DMS153 treated with DMSO at 0.1 percent for 48 hours (cell line): ENCODE results near the gene TANK.
"Not testable (repeated sequence)": the region's sequence is repeated elsewhere in the genome, so short reads cannot be mapped to it uniquely, and the experiment has no call there.

Source experiments
- DNase-seq: peaks from one replicate; lab custom pipeline; 2025; ENCODE audit not compliant: unreplicated experiment; lab: John Stamatoyannopoulos, UW

Gene TANK

DNA sequence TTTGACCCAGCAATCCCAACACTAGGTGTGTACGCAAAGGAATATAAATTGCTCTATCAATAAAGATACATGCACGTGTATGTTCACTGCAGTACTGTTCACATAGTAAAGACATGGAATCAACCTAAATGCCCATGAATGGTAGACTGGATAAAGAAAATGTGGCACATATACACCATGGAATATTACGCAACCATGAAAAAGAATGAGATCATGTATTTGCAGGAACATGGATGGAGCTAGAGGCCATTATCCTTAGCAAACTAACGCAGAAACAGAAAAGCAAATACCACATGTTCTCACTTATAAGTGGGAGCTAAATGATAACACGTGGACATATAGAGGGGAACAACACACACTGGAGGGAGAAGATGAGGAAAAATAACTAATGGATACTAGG is 27.8 kb upstream of the TANK start:
- not testable (repeated sequence) for DNase-seq

DNA sequence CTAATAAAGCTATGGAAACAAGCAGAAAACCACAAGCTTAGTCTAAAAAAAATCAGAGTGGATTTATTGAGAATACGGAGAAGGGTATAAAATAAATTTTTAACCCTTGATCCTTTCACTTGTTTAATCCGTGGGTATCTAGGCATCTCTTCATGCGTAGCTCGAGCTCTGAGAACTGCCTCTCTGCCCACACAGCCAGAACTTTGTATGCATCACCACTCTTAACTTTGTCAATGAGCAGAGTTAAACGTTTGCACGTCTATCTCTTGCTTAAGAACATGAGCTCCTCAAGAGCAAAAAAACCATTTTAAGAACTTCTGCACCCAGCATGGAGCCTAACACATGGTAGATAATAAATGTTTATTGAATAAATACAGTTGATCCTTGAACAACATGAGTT is 26.9 kb upstream of the TANK start:
- no peak for DNase-seq

GRCh38 chr2:161134547-161135518 is 25.4 kb upstream of the TANK start:
- DNase-seq = no peak

DNA sequence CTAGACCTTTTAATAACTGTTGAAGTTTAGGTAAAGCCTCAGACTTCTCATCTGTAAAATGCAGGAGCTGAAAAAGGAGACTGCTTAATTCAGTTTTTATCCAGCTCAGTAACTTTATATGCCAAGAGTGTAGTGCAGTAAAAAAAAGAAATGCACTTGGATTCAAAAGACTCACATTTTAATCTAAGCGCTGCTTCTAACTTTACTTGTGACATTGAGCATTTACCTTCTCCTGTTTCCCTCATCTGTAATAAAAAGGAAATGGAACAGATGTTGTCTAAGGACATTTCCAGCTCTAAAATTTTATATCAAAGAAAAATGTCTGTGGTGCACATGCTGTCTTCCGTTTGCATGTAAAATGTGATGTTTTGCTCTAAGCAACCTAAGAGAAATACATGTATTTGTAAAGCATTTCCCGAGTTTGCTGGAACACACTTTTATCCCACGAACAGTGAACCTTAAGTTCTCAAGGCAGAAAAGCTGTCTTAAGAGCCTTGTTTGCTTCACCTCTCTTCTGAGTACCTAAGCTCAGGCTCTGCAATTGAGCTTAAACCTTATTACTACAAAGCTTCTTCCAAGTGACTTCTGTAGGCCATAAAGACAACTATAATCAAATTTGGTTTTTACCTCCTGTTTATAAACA is 24.2 kb upstream of the TANK start:
- DNase-seq = no peak

DNA sequence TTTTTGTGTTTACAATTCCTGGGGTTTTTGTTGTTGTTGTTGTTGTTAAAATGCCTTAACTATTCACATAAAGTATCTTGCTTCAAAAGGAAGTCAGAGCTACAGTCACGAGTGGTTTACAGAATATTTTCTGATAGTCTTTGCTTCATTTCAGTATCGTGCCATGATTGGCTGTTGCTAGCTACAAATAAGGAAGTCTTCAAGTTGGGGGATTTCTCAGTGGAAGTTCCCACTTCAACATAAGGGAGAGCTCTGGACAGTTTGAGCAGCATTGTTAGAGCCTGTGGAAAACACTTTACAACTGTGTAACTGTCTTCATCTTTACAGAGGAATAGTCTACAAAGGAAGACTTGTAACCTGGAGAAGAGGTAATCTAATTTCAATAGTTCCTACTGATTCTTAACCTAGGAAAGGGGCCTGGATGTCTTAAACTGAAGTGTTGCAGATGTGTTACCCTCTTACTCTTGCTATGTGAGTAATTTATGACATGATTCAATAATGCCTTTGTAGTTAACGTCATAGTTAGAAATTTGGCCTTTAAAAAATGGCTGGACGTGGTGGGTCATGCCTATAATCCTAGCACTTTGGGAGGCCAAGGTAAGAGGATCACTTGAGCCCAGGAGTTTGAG is 23.4 kb upstream of the TANK start:
- DNase-seq = no peak

GRCh38 chr2:161138429-161138828 is 21.8 kb upstream of the TANK start:
- no peak for DNase-seq

GRCh38 chr2:161139098-161139987 is 20.9 kb upstream of the TANK start:
- DNase-seq = no peak

DNA sequence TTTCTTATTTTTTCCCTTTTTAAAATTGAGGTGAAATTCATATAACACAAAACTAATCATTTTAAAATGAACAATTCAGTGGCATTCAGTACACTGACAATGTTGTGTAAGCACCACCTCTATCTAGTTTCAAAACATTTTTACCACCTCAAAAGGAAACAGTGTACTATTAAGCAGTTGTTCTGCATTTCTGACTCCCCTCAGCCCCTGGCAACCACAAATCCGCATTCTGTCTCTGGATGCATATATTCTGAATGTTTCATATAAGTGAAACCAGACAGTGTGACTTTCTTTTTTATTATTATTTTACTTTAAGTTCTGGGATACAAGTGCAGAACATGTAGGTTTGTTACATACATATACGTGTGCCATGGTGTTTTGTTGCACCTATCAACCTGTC is 19.2 kb upstream of the TANK start:
- DNase-seq = no peak

DNA sequence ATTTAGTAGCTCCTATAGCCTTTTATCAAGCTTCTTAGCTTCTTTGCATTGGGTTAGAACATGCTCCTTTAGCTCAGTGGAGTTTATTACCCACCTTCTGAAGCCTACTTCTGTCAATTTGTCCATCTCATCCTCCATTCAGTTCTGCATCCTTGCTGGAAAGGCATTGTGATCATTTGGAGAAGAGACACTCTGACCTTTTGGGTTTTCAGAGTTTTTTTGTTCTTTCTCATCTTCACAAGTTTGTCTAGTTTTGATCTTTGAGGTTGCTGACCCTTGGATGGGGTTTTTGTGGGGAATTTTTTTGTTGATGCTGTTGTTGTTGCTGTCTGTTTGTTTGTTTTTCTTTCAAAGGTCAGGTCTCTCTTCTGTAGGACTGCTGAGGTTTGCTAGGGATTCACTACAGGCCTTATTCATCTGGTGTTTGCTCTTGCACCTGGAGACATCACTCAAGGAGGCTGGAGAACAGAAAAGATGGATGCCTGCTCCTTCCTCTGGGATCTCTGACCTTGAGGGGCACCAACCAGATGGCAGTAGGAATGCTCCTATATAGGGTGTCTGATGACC is 13.9 kb upstream of the TANK start:
- no peak for DNase-seq

- no peak for DNase-seq
Measured at GRCh38 chr2:161146996-161147395, 13.2 kb upstream of the TANK start.

GRCh38 chr2:161147856-161148255 is 12.4 kb upstream of the TANK start:
- DNase-seq = no peak

DNA sequence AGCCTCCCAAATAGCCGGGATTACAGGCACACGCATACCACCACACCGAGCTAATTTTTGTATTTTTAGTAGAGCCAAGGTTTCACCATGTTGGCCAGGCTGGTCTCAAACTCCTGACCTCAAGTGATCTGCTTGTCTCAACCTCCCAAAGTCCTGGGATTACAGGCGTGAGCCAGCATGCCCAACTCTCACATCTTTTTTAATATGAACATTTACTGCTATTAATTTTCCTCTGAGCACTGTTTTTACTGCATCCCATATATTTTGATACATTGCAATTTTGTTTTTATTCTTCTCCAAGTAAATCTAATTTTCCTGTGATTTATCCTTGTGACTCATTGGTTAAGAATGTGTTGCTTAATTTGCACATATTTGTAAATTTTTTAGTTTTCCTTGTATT is 9.5 kb upstream of the TANK start:
- no peak for DNase-seq

DNA sequence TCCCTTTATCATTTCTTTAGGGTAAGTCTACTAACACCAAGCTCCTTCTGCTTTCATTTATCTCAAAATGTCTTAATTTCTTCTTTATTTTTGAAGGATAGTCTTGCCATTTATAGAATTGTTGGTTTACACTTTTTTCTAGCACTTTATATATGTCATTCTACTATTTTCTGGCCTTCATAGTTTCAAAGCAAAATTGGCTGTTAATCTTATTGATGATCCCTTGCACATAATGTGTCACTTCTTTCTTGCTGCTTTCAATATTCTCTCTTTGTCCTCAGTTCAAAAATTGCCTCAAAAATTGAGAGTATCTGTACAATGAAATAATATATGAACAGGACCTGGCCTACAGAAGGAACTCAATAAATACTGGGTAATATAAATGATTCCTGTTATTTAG is 7.9 kb upstream of the TANK start:
- DNase-seq = no peak

DNA sequence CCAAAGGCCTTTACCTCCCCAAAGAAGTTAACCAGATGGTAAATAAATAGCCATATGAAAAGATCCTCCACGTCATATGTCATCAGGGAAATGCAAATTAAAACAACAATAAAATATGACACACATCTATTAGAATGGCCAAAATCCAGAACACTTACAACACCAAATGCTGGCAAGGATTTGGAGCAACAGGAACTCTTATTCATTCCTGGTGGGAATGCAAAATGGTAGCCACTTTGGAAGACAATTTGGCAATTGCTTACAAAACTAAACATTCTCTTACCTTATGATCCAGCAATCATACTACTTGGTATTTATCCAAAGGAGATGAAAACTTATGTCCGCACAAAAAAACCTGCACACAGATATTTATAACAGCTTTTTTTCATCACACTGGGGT is 1.3 kb upstream of the TANK start:
- no peak for DNase-seq

GRCh38 chr2:161159456-161160225 is 587 bp upstream of the TANK start:
- no peak for DNase-seq

GRCh38 chr2:161161074-161161706 is 962 bp downstream of the TANK start:
- no peak for DNase-seq

DNA sequence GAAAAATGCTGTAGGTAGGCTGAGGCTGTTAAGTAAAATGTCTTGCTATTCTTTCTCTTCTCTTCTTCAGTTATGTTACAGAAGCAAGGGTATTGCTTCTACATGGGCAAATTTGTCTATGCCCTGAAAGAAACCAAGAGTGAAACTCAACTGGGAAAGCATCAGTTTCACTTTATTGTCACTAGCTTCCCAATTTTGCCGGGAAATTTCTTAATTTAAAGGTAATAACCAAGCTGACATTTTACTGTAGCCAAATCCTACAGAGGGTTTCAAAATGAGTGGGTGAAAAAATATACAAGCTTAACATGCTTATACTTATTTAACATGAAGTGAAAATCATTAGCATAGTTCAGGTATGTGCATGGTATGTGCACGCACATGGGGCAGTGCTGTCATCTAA is 3.2 kb downstream of the TANK start:
- no peak for DNase-seq

GRCh38 chr2:161164161-161164560 is 3.9 kb downstream of the TANK start:
- DNase-seq = no peak

DNA sequence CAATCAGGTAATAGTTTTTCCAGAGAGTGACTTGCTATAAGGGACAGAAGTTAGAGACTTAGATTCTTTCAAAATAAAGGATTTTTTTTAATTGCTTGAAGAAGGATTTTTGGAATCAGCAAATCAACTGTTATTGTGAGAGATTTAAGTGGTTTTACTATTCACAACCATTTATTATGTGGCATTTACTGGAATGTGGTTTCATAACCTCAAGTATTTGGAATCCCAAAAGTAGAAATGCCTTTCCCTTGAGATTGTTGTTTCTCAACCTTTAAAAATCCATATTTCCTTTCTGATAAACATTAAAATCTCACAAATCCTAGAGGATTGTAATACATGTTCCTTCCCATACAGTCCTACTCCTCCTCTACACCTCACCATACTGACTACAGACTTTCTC is 5.0 kb downstream of the TANK start:
- no peak for DNase-seq
